NT2/D1 (cell line): ENCODE data around the gene SHC2.

Experiments used
- SUZ12 ChIP-seq: IDR thresholded peaks from 2 replicates; pipeline ENCODE4 v1.6.1; 2011; ENCODE audit not compliant: insufficient read length, insufficient read depth; ENCODE audit errors: extremely low read depth
- YY1 ChIP-seq: IDR thresholded peaks from 2 replicates; pipeline ENCODE4 v1.6.1; 2011; ENCODE audit not compliant: insufficient read length, insufficient read depth
- ZNF274 ChIP-seq: IDR thresholded peaks from 2 replicates; pipeline ENCODE4 v1.6.1; 2011; ENCODE audit warnings: mild to moderate bottlenecking, low read depth, low read length

- TF ChIP-seq SUZ12 (no peak), YY1 (no peak), ZNF274 (no peak)
Measured at GRCh38 chr19:474126-475078, 13.6 kb upstream of the SHC2 start.
